ENCODE data around the gene HOXC12.

Gene HOXC12

GRCh38 chr12:53984901-53985691 lies 30.4 kb downstream of the HOXC12 start, which contains the start of gene HOXC10:
TSS of gene HOXC10 (plus strand) at chr12:53985146. CDS start at chr12:53985260, 114 bp downstream.
- no peak for TF ChIP-seq ZNF274 (IDR thresholded peaks at IDR 0.05; ENCODE audit: low read depth, low read length)
- no peak within 1 kb of the TSS for H3K4me3 ChIP-seq (ENCODE audit: low read length)

DNA sequence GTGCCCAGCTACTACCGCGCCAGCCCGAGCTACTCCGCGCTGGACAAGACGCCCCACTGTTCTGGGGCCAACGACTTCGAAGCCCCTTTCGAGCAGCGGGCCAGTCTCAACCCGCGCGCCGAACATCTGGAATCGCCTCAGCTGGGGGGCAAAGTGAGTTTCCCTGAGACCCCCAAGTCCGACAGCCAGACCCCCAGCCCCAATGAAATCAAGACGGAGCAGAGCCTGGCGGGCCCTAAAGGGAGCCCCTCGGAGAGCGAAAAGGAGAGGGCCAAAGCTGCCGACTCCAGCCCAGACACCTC lies 30.9 kb downstream of the HOXC12 start:
- TF ChIP-seq ZNF274 (IDR thresholded peaks at IDR 0.05; ENCODE audit: low read depth, low read length) = no peak
- H3K4me3 ChIP-seq (ENCODE audit: low read length) = no peak overlapping the region

- H3K4me3 ChIP-seq (ENCODE audit: low read length) = no peak overlapping the region
- TF ChIP-seq ZNF274 (IDR thresholded peaks at IDR 0.05; ENCODE audit: low read depth, low read length) = no peak
Observed at GRCh38 chr12:53985994-53986685, 31.4 kb downstream of the HOXC12 start.

DNA sequence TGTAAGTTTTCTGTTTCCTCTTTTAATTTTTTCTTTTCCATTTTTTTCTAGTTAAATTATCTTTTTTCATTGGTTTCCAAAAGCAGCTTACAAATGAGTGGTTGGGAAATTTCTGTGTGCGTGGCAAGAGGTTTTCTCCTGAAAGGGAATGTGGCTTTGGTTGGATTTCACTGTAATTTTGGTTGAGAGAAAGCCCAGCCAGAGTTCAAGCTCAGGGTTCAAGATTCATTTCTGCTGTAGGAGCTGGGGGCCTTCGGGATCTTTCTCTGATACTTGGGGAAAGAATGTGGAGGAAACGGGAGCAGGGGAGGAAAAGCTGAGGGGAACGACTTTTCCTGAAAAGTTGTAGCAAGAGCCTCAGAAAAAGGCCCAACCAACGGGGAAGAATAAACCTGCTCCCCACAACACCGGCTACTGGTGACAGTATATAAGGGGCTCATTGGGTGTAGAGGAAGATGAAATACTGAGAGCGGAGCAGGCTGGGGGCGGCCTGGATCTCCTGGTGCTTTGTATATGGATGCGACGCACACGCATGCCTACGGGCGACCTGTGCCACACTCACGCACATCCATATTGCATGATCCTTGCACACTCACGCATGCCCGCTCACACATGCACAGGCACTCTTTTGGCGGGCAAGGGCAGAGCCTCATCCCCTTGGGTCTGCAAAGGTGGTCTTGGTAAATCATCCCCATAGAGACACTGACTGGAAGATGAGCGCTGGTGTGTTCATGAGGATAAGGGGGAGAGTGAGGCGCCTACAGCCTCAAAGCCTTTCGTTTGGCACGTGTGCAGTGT lies 32.2 kb downstream of the HOXC12 start:
- TF ChIP-seq ZNF274 (IDR thresholded peaks at IDR 0.05; ENCODE audit: low read depth, low read length) = no peak
- no peak overlapping the region for H3K4me3 ChIP-seq (ENCODE audit: low read length)

GRCh38 chr12:53987787-53988230 lies 33.1 kb downstream of the HOXC12 start:
- no peak overlapping the region for H3K4me3 ChIP-seq (ENCODE audit: low read length)
- TF ChIP-seq ZNF274 (IDR thresholded peaks at IDR 0.05; ENCODE audit: low read depth, low read length) = no peak

DNA sequence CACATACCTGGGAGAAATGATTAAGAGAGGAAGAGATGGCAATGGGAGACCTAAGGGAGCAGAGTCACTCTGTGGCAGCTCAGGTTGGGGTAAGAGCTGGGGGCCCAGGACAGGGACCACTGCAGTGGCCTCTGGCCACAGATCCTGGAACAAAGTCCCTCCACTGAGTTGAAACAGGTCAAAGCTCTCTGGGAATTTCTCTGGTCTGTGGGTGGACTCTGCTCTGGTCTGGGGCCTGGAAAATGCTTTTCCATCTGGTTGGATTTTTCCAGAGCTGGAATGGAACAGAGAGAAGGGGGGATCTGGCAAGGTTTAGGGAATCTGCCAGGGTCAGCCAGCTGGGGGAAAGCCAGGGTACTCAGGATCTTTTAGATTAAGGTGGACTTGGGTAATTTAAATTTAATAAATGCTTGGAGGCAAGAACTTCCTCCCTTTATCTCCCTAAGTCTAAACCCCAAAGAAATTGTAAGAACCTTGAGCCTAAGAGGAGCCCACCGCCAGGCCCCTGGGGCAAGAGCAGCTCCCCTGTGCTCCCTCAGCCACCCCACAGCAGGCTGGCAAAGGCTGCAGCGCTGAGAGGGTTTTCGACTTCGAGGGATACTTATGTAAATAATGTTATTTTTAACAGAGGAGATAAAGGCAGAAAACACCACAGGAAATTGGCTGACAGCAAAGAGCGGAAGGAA lies 34.0 kb downstream of the HOXC12 start:
- TF ChIP-seq ZNF274 (IDR thresholded peaks at IDR 0.05; ENCODE audit: low read depth, low read length) = no peak
- no peak overlapping the region for H3K4me3 ChIP-seq (ENCODE audit: low read length)

DNA sequence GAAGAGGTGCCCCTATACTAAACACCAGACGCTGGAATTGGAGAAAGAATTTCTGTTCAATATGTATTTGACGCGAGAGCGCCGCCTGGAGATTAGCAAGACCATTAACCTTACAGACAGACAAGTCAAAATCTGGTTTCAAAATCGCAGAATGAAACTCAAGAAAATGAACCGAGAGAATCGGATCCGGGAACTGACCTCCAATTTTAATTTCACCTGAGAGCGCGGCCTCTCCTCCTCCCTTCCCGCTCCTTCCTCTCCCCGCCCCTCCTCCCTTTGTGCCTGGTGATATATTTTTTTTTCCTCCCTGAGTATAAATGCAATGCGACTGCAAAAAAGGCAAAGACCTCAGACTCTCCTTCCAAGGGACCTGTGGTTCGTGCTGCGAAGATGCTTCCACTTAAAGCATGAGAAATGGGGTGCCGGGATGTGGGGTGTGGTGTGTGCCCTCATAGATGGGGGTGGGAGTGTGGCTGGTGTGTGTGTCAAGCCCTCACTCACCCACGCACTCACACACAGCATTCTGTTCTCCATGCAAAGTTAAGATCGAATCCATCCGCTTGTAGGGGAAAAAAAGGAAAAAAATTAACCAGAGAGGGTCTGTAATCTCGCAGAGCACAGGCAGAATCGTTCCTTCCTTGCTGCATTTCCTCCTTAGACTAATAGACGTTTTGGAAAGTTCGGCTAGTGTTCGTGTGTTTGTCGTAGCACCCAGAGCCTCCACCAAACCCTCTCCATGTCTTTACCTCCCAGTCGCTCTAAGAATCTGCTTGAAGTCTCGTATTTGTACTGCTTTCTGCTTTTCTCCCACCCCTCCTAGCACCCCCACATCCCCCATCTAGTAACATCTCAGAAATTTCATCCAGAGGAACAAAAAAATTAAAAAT lies 34.8 kb downstream of the HOXC12 start:
- no peak for TF ChIP-seq ZNF274 (IDR thresholded peaks at IDR 0.05; ENCODE audit: low read depth, low read length)
- H3K4me3 ChIP-seq (ENCODE audit: low read length) = no peak overlapping the region

DNA sequence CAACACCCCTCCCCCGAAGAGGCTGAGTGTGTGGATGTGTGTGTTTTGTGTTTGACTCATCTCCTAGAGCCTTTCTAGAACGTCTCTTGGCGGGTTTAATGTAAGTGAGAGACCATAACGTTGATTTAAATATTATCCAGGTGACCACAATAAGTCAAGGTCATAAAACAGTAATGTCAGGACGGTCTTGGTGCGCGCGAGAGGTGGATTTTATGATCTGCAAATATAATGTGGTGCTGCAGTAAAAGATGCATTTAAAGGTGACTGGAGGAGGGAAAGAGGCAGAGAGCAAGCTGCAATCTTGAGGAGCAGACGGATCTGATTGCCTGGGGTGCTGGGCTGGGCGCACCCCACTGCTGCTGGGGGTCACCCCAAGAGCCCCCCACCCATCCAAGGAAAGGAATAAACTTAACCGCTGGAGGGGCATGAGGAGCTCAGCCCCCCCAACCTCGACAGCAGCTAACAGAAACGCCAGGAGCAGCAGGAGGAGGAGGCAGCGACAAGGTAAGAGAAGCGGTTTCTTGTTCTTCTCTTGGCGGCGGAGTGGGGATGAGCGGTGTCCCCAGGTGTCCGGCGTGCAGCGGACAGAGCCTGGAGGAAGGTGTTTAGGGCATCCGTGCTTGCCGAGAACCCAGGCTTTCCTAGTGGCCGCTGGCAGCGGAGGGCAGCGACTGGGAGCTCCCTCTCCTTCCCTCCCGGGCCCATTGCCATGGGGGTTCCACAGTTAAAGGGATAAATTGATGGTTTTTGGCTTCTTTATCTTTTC lies 35.8 kb downstream of the HOXC12 start:
- TF ChIP-seq ZNF274 (IDR thresholded peaks at IDR 0.05; ENCODE audit: low read depth, low read length) = no peak
- H3K4me3 ChIP-seq (ENCODE audit: low read length) = no peak overlapping the region

DNA sequence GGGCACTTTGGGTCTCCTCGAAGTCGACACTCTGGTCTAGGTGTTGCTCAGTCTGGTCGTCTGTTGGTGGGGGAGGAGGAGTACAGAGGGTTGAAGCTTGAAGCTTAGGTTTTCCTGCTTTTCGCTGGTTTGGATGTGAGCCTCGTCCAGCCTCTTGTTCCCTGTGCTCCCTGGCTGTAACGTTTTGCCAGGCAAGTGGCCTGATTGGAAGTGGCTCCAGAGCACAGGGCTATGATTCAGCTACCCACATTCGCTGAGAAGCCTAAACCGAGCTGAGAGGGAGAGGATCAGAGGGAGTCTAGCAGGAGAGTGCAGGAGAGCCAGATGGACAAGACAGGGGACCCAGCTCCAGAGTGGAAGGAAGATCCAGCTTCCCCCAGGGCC lies 36.4 kb downstream of the HOXC12 start:
- no peak overlapping the region for H3K4me3 ChIP-seq (ENCODE audit: low read length)
- no peak for TF ChIP-seq ZNF274 (IDR thresholded peaks at IDR 0.05; ENCODE audit: low read depth, low read length)

DNA sequence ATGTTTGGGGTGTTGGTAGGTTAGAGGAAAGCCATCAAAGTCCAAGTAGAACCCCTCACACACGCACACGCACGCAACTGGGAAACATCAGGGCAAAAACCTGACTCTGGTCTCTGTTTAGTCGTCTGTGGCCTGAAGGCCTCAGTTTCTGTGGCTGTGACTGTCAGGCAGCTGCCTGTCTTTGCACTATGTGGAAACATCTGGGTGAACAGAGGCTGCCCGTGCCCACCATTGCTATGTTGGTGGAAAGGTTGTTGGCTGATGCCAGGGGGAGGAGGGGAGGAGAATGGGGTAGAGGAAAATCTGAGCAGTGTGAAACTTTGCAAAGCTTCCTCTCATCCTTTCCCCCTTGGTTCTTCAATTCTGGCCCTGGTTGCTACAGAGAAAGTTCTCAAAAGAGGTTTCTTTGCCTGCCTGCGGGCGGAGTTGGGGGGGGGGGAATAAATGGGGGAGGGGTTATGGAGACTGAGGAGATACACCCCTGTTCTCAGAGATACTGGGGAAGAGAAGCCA lies 37.7 kb downstream of the HOXC12 start:
- TF ChIP-seq ZNF274 (IDR thresholded peaks at IDR 0.05; ENCODE audit: low read depth, low read length) = no peak
- H3K4me3 ChIP-seq (ENCODE audit: low read length) = no peak overlapping the region

- TF ChIP-seq ZNF274 (IDR thresholded peaks at IDR 0.05; ENCODE audit: low read depth, low read length) = no peak
- no peak overlapping the region for H3K4me3 ChIP-seq (ENCODE audit: low read length)
Observed at GRCh38 chr12:53993162-53994008, 38.7 kb downstream of the HOXC12 start.

GRCh38 chr12:53994009-53994263 lies 39.2 kb downstream of the HOXC12 start:
- no peak overlapping the region for H3K4me3 ChIP-seq (ENCODE audit: low read length)

More at GRCh38 chr12:53994009-53994263, 39.2 kb downstream of the HOXC12 start:
- TF ChIP-seq ZNF274 (IDR thresholded peaks at IDR 0.05; ENCODE audit: low read depth, low read length) = no peak
